NT2/D1 (cell line): ENCODE results near the gene NXPH1.
A peak's percentile ranks its signal among the peaks of the same experiment; 100 is the strongest.

Experiments used
- DNase-seq: peaks from one replicate; pipeline ENCODE4 v3.0.0-alpha.2; 2011; ENCODE audit warnings: low read depth, low spot score
- H3K27me3 ChIP-seq: 2 replicates; pipeline ENCODE4 v1.6.0; 2011; ENCODE audit warnings: mild to moderate bottlenecking; ENCODE audit not compliant: insufficient read length, insufficient read depth
- H3K36me3 ChIP-seq: 2 replicates; pipeline ENCODE4 v1.6.1; 2011; ENCODE audit warnings: mild to moderate bottlenecking, low read length, mixed read lengths; ENCODE audit not compliant: insufficient read depth, insufficient read length
- H3K4me1 ChIP-seq: 2 replicates; pipeline ENCODE4 v1.5.1; 2011; ENCODE audit not compliant: insufficient read depth, insufficient read length
- H3K4me3 ChIP-seq: 2 replicates; pipeline ENCODE4 v1.5.1; 2011; ENCODE audit warnings: low read depth; ENCODE audit not compliant: insufficient read length
- H3K9ac ChIP-seq: 2 replicates; pipeline ENCODE4 v1.6.0; 2011; ENCODE audit warnings: low read depth; ENCODE audit not compliant: insufficient read length
- H3K9me3 ChIP-seq: 2 replicates; pipeline ENCODE4 v1.5.1; 2011; ENCODE audit warnings: mild to moderate bottlenecking, low read length; ENCODE audit not compliant: insufficient read depth
- SUZ12 ChIP-seq: IDR thresholded peaks from 2 replicates; pipeline ENCODE4 v1.6.1; 2011; ENCODE audit not compliant: insufficient read length, insufficient read depth; ENCODE audit errors: extremely low read depth
- YY1 ChIP-seq: IDR thresholded peaks from 2 replicates; pipeline ENCODE4 v1.6.1; 2011; ENCODE audit not compliant: insufficient read length, insufficient read depth
- ZNF274 ChIP-seq: IDR thresholded peaks from 2 replicates; pipeline ENCODE4 v1.6.1; 2011; ENCODE audit warnings: mild to moderate bottlenecking, low read depth, low read length

The NXPH1 gene

DNA sequence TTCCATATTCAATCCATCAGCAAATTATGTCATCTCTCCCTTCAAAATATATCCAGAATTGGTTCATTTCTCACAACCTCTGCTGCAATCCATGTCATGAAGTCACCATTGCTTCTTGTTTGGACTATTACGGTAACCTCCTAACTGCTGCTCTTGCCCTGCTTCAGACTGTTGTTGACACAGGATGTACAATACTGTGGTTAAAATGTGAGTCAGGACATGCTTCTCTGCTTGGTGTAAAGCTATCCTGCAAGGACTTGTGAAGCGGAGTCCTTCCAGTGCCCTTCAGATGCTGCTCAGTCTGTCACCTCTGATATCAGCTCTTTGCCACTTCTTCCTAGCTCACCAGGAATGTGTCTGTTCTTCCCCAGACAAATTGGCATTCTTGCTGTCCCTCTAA lies 10.4 kb upstream of the NXPH1 start:
- Histone ChIP-seq H3K27me3 (no peaks in the 10 kb centered on the region), H3K4me3 (no peak overlapping the region), H3K4me1 (no peaks in the 10 kb centered on the region), H3K36me3 (no peaks in the 10 kb centered on the region), H3K9me3 (no peaks in the 10 kb centered on the region), H3K9ac (no peak overlapping the region)
- TF ChIP-seq SUZ12 (no peak), YY1 (no peak), ZNF274 (no peak)
- DNase-seq: no peak

DNA sequence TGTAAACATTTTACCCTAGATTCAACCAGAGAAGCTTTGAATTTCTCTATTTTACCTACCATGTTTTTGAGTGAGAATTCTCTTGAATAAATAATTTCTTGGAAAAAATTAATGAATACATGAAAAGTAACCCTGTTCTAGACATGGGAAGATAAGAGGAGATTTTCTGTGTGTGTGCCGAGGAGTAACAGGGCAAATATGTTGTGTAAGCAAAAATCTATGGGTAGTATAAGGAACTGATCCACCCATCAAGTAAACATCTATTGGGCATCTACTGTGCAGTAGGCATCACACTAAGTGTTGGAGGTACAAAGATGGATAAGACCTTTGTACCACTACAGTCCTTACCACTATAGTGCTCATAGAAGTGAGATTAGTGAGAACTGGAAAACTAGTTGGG lies 8.2 kb upstream of the NXPH1 start:
- Histone ChIP-seq H3K9me3 (no peaks in the 10 kb centered on the region), H3K9ac (no peak overlapping the region), H3K27me3 (no peaks in the 10 kb centered on the region), H3K36me3 (no peaks in the 10 kb centered on the region), H3K4me3 (no peak overlapping the region), H3K4me1 (no peaks in the 10 kb centered on the region)
- no peak for TF ChIP-seq YY1
- no peak for TF ChIP-seq ZNF274
- no peak for TF ChIP-seq SUZ12
- DNase-seq: no peak

DNA sequence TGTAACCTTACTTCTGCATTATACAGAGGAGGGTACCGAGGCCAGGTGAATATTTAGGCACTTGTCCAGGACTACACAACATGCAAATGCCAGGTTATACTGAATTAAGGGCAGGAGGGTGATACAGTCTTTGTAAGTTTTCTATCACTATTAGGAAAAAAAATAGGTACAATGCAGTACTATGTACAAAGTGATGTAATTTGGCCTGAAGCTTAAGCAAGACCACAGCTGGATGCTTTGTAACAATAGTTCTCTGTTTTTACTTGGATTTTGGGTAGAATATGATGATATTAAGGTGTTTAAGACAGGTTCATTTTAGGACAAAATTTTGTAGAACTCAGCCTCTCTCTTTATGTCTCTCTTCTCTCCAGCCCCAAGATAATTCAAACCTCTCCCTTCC lies 2.8 kb upstream of the NXPH1 start:
- no peak overlapping the region for H3K9ac ChIP-seq
- H3K36me3 ChIP-seq: no peaks in the 10 kb centered on the region
- no peaks in the 10 kb centered on the region for H3K9me3 ChIP-seq
- TF ChIP-seq YY1 (no peak), ZNF274 (no peak), SUZ12 (no peak)
- peaks cover 52% of the 10 kb centered on the region for H3K27me3 ChIP-seq
- H3K4me3 ChIP-seq: no peak overlapping the region
- no peaks in the 10 kb centered on the region for H3K4me1 ChIP-seq
- no peak for DNase-seq

DNA sequence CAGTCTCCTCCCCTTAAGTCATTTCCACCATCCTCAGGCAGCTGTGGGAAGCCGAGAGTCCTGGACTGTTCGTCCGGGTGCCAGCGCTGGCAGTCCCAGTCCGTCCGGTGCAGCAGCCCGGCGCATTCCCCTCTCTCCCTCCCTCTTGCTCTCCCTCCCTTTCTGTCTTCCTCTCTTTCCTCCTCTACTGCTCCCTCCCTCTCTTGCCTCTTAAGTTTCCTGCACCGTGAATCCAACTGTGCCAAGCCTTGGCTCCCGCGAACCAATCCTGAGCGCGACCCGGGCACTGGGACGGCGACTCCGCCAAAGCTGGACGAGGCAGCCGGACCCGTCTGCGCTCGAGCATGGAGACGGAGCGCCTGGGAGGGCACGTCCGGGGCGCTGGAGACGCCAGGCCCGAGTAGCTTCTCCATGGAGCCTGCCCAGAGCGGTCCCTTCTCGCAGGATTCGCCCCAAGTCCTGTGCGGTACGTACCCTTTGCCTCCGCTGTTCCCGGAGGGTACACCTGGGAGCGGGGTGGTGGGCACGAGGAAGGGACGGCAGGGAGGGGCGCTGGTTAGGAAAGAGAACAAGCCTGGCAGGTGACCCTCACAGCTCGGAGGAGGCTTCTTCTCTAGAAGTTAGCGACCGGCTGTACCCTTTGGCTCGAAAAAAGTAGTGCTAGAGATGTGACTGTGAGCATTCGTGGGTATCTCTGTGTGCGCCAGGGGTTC lies 1.0 kb downstream of the NXPH1 start:
- H3K4me1 ChIP-seq: no peaks in the 10 kb centered on the region
- H3K36me3 ChIP-seq: no peaks in the 10 kb centered on the region
- peaks cover 90% of the 10 kb centered on the region for H3K27me3 ChIP-seq
- TF ChIP-seq SUZ12 (no peak), YY1 (no peak), ZNF274 (no peak)
- no peaks in the 10 kb centered on the region for H3K9me3 ChIP-seq
- peak; percentile 56 for DNase-seq
- no peak overlapping the region for H3K9ac ChIP-seq
- peak overlapping the region; percentile 47 for H3K4me3 ChIP-seq

DNA sequence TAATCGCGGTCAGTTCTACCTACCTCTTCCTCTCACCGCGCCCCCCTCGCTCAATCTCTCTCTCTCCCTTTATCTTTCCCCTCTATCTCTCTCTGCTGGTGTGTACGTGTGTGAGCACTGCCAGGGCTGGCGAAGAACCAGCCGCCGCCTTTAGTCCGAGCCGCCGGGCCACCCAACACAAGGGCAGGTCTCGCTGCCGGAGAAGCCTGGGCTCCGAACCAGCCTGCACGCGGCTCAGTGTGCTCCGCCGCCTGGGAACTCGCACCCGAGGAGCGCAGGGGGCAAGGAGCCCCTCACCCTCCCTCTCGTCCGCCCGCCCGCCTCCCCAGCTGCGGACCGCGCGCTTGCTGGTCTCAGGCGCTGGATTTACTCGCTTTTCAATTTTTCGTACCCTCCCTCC lies 1.7 kb downstream of the NXPH1 start:
- no peak for TF ChIP-seq YY1
- peak; percentile 90 for TF ChIP-seq SUZ12
- TF ChIP-seq ZNF274: no peak
- Histone ChIP-seq H3K27me3 (peaks cover 96% of the 10 kb centered on the region), H3K4me3 (peak overlapping the region; percentile 47), H3K36me3 (no peaks in the 10 kb centered on the region), H3K9me3 (no peaks in the 10 kb centered on the region), H3K9ac (no peak overlapping the region), H3K4me1 (no peaks in the 10 kb centered on the region)
- DNase-seq: no peak

DNA sequence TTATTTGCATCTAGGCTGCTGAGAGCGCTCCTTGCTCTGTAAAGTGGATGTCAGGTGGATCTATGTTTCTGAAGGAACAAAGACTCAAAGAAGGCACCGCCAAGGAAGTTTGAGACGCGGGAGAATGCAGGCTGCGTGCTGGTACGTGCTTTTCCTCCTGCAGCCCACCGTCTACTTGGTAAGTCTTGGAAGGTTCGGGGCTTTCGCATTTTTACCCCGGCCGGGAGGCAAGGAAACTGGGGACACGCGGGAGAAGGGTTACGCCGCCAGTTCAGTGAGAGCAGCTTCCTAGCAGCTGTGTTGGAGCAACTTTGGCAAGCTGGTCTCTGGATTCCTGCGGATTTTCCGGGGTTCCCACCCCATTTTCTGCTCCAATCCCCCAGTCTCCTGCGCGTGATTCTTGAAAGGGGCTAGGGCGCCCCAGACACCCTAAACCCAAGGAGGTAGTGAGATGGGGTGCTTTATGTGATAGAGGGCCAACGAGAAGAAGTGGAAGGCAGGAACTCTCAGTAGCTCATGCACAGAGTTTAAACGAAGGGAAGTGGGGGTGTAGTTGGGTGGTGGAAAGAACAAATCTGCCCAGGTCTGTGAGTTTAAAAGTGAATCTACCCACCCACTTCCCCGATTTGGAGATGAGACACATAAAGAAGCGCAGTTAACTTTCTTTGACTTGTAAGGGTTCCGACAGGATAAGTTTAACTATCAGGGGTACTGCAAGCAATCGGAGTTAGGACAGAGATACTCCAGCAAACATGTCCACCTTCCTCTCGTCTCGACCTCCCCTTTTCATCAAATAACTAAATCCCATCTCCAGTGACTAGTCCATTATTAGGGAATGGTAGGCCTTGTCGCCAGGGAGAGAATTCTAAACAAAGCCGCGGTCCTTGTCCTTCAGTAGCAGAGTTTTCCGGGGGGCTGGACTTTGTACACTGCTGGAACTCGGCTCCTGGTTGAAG lies 2.5 kb downstream of the NXPH1 start:
- no peak for DNase-seq
- H3K36me3 ChIP-seq: no peaks in the 10 kb centered on the region
- no peak overlapping the region for H3K4me3 ChIP-seq
- H3K9me3 ChIP-seq: no peaks in the 10 kb centered on the region
- TF ChIP-seq ZNF274 (no peak), SUZ12 (peak; percentile 74)
- no peak overlapping the region for H3K9ac ChIP-seq
- H3K4me1 ChIP-seq: no peaks in the 10 kb centered on the region
- peaks cover 100% of the 10 kb centered on the region for H3K27me3 ChIP-seq

DNA sequence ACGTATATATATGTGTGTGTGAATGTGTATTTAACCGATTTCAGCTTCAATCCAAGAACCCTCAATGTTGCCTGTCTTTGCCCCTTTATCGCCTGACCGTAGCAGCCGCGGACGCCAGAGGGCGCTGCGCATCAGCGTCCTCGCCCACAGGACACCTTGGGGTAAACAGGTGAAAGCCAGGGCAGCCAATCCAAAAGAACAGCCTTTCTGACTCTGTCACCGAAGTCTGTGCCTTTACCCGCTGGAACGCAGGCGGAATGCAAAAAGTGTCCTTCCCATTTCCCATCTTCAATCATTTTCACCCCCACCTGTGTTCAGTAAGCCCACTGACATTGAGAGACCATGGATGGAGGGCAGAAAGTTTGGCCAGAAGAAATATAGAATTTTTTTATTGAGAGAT lies 3.6 kb downstream of the NXPH1 start:
- Histone ChIP-seq H3K27me3 (peaks cover 99% of the 10 kb centered on the region), H3K9ac (no peak overlapping the region), H3K4me3 (no peak overlapping the region), H3K36me3 (no peaks in the 10 kb centered on the region), H3K4me1 (no peaks in the 10 kb centered on the region), H3K9me3 (no peaks in the 10 kb centered on the region)
- TF ChIP-seq ZNF274 (no peak), YY1 (no peak), SUZ12 (no peak)
- DNase-seq: peak; percentile 87
